HepG2 (cell line): ENCODE data around the gene RPRD2. TPM values are rescaled to one million over a fixed set of nuclear protein-coding genes. Genes with fewer than 3 reads are reported as not detected.

Experiments
- ATAC-seq: fragments of 200-7000 bp; cut with Tn5 transposase; 3 replicates; pipeline ENCODE4 v1.9.1; 2020; ENCODE audit warnings: mild to moderate bottlenecking, moderate library complexity
- BruUV-seq: library from RNA; stranded (reverse); fragments of 400-500 nt; replicated peaks from 2 replicates; lab custom pipeline; 2021; lab: Mats Ljungman, UMichigan
- CTCF ChIA-PET: fragments of 300-600 bp; formaldehyde crosslinking; extraction: SDS; loops from one replicate; lab custom pipeline; 2021; ENCODE audit warnings: low total read pairs, inconsistent platforms, low intra/inter-chr PET ratio; lab: Yijun Ruan, JAX
- POLR2A ChIA-PET: fragments of 350-600 bp; sonication (Branson Sonifier 250); formaldehyde crosslinking; loops from one replicate; lab custom pipeline; 2020; ENCODE audit warnings: antibody characterized with exemption, inconsistent platforms; lab: Yijun Ruan, JAX
- DNase-seq: peaks from one replicate; pipeline ENCODE4 v3.0.0-alpha.2; 2015; ENCODE audit warnings: low spot score
- FAIRE-seq: peaks from 3 replicates; lab custom pipeline; 2011; peaks lifted over from hg19 to GRCh38; lab: Jason Lieb, UNC
- H2AFZ ChIP-seq: one replicate; pipeline ENCODE4 v1.6.1; 2011; ENCODE audit warnings: low read length, inconsistent platforms
- H3K27ac ChIP-seq: fragments of 300-600 bp; 3 replicates; pipeline ENCODE4 v1.8.0; 2011; ENCODE audit warnings: mixed run types, mild to moderate bottlenecking, mixed read lengths, low read length, inconsistent platforms; ENCODE audit not compliant: insufficient read depth; ENCODE audit errors: extremely low read length
- H3K27me3 ChIP-seq, 2 experiments: fragments of 200-600 bp in 1 of 2; 2 replicates in 1 of 2; 3 replicates in 1 of 2; pipeline versions ENCODE4 v1.6.0 to v1.8.0; 2011; ENCODE audit warnings: low read length in 2 of 2, mild to moderate bottlenecking in 2 of 2, moderate library complexity in 2 of 2, inconsistent platforms in 1 of 2; ENCODE audit not compliant: insufficient read depth in 2 of 2, control insufficient read depth in 1 of 2
- H3K36me3 ChIP-seq, 2 experiments: fragments of 200-600 bp in 1 of 2; replicated peaks in 1 of 2; 2 replicates in 1 of 2; 3 replicates in 1 of 2; pipeline versions ENCODE4 v1.5.1 to v1.8.0; 2011; ENCODE audit warnings: low read length in 2 of 2, inconsistent platforms in 1 of 2; ENCODE audit not compliant: insufficient read depth in 2 of 2, control insufficient read depth in 1 of 2
- H3K4me1 ChIP-seq: 2 replicates; pipeline ENCODE4 v1.5.1; 2012; ENCODE audit warnings: low read length, inconsistent platforms; ENCODE audit not compliant: insufficient read depth
- H3K4me2 ChIP-seq: 2 replicates; pipeline ENCODE4 v1.6.0; 2011; ENCODE audit warnings: low read depth, low read length, inconsistent platforms
- H3K4me3 ChIP-seq, 3 experiments: fragments of 200-600 bp in 1 of 3; sonication (generic), shearing (Covaris generic) in 1 of 3; replicated peaks in 1 of 3; 2 replicates each; pipeline ENCODE4 v1.5.1; 2011 to 2016; ENCODE audit warnings: low read length in 3 of 3, inconsistent platforms in 2 of 3, low read depth in 2 of 3, mild to moderate bottlenecking in 2 of 3, control low read depth in 1 of 3, mixed read lengths in 1 of 3; ENCODE audit not compliant: insufficient read depth in 1 of 3
- H3K79me2 ChIP-seq: one replicate; pipeline ENCODE4 v1.6.1; 2011; ENCODE audit warnings: low read length, inconsistent platforms; ENCODE audit not compliant: insufficient read depth
- H3K9ac ChIP-seq: 2 replicates; pipeline ENCODE4 v1.6.0; 2011; ENCODE audit warnings: mild to moderate bottlenecking, low read depth, low read length, inconsistent platforms; ENCODE audit not compliant: insufficient read depth
- H3K9me3 ChIP-seq: 2 replicates; pipeline ENCODE4 v1.5.1; 2012; ENCODE audit warnings: mild to moderate bottlenecking, low read length
- H4K20me1 ChIP-seq: 2 replicates; pipeline ENCODE4 v1.6.0; 2011; ENCODE audit warnings: inconsistent platforms, mild to moderate bottlenecking, low read length, moderate library complexity; ENCODE audit not compliant: insufficient read depth
- CBX1 ChIP-seq: IDR thresholded peaks from one replicate; pipeline ENCODE4 v1.6.1; 2016; ENCODE audit warnings: antibody characterized with exemption, low read depth
- HOXA7 ChIP-seq: sonication (generic); formaldehyde crosslinking; IDR thresholded peaks from 2 replicates; pipeline ENCODE4 v1.8.1; 2022; ENCODE audit warnings: mild to moderate bottlenecking, missing genetic modification reagents, moderate library complexity
- MEIS1 ChIP-seq: sonication (generic); formaldehyde crosslinking; IDR thresholded peaks from 2 replicates; pipeline ENCODE4 v1.9.0; 2021; ENCODE audit warnings: mild to moderate bottlenecking, missing genetic modification reagents, moderate library complexity, borderline replicate concordance
- PHF5A ChIP-seq: IDR thresholded peaks from one replicate; pipeline ENCODE4 v1.6.1; 2018; ENCODE audit warnings: low read depth, missing genetic modification reagents; ENCODE audit not compliant: unreplicated experiment
- RFX3 ChIP-seq: IDR thresholded peaks from 2 replicates; pipeline ENCODE4 v1.6.1; 2016; ENCODE audit warnings: missing biosample characterization, missing genetic modification reagents
- SIX1 ChIP-seq: sonication (generic); formaldehyde crosslinking; IDR thresholded peaks from 2 replicates; pipeline ENCODE4 v1.4.0; 2020; ENCODE audit warnings: missing genetic modification reagents, borderline replicate concordance
- SSRP1 ChIP-seq: IDR thresholded peaks from 2 replicates; pipeline ENCODE4 v1.6.1; 2016; ENCODE audit warnings: control low read depth
- TRIM24 ChIP-seq: sonication (generic); formaldehyde crosslinking; IDR thresholded peaks from 2 replicates; pipeline ENCODE4 v1.8.0; 2022; ENCODE audit warnings: mild to moderate bottlenecking, missing genetic modification reagents
- ZBTB3 ChIP-seq: sonication (generic); formaldehyde crosslinking; IDR thresholded peaks from 2 replicates; pipeline ENCODE4 v1.4.0; 2020; ENCODE audit warnings: low read depth, mild to moderate bottlenecking, moderate library complexity, missing genetic modification reagents, borderline replicate concordance
- ZNF317 ChIP-seq: sonication (generic); formaldehyde crosslinking; IDR thresholded peaks from 2 replicates; pipeline ENCODE4 v1.5.0; 2020; ENCODE audit warnings: mild to moderate bottlenecking, missing genetic modification reagents
- ZNF552 ChIP-seq: sonication (generic); formaldehyde crosslinking; IDR thresholded peaks from 2 replicates; pipeline ENCODE4 v1.9.0; 2022; ENCODE audit warnings: missing genetic modification reagents, mild to moderate bottlenecking, borderline replicate concordance
- ZNF644 ChIP-seq: IDR thresholded peaks from 2 replicates; pipeline ENCODE4 v1.6.1; 2016; ENCODE audit warnings: low read depth
- ZNF709 ChIP-seq: sonication (generic); formaldehyde crosslinking; IDR thresholded peaks from 2 replicates; pipeline ENCODE4 v1.5.0; 2020; ENCODE audit warnings: mild to moderate bottlenecking, missing genetic modification reagents
- WGBS: methylation state at CpG from one replicate; pipeline ENCODE4 v1.1.6; 2017; ENCODE audit warnings: low lambda C conversion rate; 5-methylcytosine and 5-hydroxymethylcytosine counted together
- in situ Hi-C: cut with HindIII; loops from 2 replicates; pipeline ENCODE4 v1.10.0; 2017; ENCODE audit warnings: low pct_unique_long_range_greater_than_20kb; ENCODE audit not compliant: extremely low pct_ligation_motif_present
- intact Hi-C: fragments of 100-400 bp; cut with micrococcal nuclease; formaldehyde crosslinking; loops from one replicate; pipeline ENCODE4 v1.10.0; 2022; ENCODE audit not compliant: unreplicated experiment
- polyA plus RNA-seq, 8 experiments: library from polyadenylated mRNA; depleted of rRNA in 3 of 8; stranded (reverse) in 7 of 8; unstranded in 1 of 8; fragments of >200 nt; fragmentation: Illumina TruSeq in 4 of 8; extraction: Trizol in 4 of 8; gene quantifications; 2 replicates each; pipeline versions ENCODE4 v1.2.1 to v1.2.3, GENCODE V29; 2011 to 2016; ENCODE audit warnings: low read depth in 4 of 8, missing spikeins in 1 of 8, mixed read lengths in 1 of 8; ENCODE audit not compliant: insufficient read depth in 1 of 8
- total RNA-seq, 5 experiments: library from RNA; depleted of rRNA; stranded (reverse); fragments of >200 nt; fragmentation: Illumina TruSeq; extraction: Trizol; gene quantifications; 2 replicates each; pipeline ENCODE4 v1.2.3, GENCODE V29; 2016; ENCODE audit warnings: low read depth in 1 of 5
- TF ChIP-seq, protein P1 (sequence below): sonication (generic); formaldehyde crosslinking; IDR thresholded peaks from 2 replicates; pipeline ENCODE4 v1.4.0; 2020; ENCODE audit warnings: missing genetic modification reagents, borderline replicate concordance
- TF ChIP-seq, protein P2 (sequence below): sonication (generic); formaldehyde crosslinking; IDR thresholded peaks from 2 replicates; pipeline ENCODE4 v1.5.0; 2020; ENCODE audit warnings: mild to moderate bottlenecking, low read depth, missing genetic modification reagents, borderline replicate concordance

Gene RPRD2
- total and polyA plus RNA-seq, 2 of the 13 experiments (the other 11 are each of a cell fraction or from before 2014, with no cell fraction given) = 8.0 to 8.9 TPM

DNA sequence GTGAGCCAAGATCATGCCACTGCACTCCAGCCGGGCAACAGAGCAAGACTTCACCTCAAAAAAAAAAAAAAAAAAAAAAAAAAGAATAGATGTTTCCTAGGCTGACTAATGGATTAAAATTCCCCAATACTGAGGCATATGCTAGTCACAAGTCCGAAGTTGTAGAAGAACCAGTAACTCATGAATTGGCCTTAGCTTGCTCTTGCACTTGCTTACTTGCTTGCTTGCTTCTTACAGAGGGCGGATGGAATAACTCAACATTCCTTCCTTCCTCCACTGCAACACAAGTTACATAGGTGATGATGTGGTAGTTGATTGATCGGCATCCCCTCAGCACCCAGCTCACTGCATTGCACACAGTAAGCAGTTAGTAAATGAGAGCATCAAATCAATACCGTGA lies 120.5 kb downstream of the RPRD2 start:
- H3K27ac ChIP-seq = no peak overlapping the region
- no peak for FAIRE-seq
- no peaks in the 10 kb centered on the region for H3K27me3 ChIP-seq
- no peak for DNase-seq
- POLR2A ChIA-PET = interaction anchor here (2.0 kb wide), 1 partner anchor 31 kb away, joined by 5 read pairs; the partner anchor contains the start of gene FALEC
- peaks cover 11% of the 10 kb centered on the region for H3K79me2 ChIP-seq
- H3K9me3 ChIP-seq = no peaks in the 10 kb centered on the region
- WGBS = 86% methylated on average over 5 of the region's 5 CpGs
- ATAC-seq = no peak
- no peak overlapping the region for H3K4me3 ChIP-seq
- no peaks in the 10 kb centered on the region for H4K20me1 ChIP-seq
- in situ Hi-C loops = no loop called here
- H3K36me3 ChIP-seq = peaks cover 2 to 8% of the 10 kb centered on the region in 2 experiments; a peak in 2 of 5 replicates
- intact Hi-C loops = loop anchor here (5.0 kb wide), 1 partner anchor 138 kb away; no protein-coding TSS in a partner anchor
- H3K4me2 ChIP-seq = no peak overlapping the region
- no peak overlapping the region for H2AFZ ChIP-seq
- H3K9ac ChIP-seq = no peak overlapping the region
- CTCF ChIA-PET = interaction anchor here (0.8 to 1.9 kb wide), 2 partner anchors 21 to 76 kb away, joined by 3 to 7 read pairs; no protein-coding TSS in a partner anchor
- BruUV-seq = no TSS peak
- TF ChIP-seq, protein P1, sequence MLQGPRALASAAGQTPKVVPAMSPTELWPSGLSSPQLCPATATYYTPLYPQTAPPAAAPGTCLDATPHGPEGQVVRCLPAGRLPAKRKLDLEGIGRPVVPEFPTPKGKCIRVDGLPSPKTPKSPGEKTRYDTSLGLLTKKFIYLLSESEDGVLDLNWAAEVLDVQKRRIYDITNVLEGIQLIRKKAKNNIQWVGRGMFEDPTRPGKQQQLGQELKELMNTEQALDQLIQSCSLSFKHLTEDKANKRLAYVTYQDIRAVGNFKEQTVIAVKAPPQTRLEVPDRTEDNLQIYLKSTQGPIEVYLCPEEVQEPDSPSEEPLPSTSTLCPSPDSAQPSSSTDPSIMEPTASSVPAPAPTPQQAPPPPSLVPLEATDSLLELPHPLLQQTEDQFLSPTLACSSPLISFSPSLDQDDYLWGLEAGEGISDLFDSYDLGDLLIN (CRISPR knock-in tag) = no peak
- no peak for TF ChIP-seq ZNF644 (CRISPR knock-in tag)
- no peak for TF ChIP-seq HOXA7
- no peak for TF ChIP-seq CBX1
- TF ChIP-seq ZNF552 (CRISPR knock-in tag) = no peak
- TF ChIP-seq PHF5A (CRISPR knock-in tag) = no peak
- TF ChIP-seq ZNF317 = no peak
- no peak for TF ChIP-seq ZBTB3 (CRISPR knock-in tag)
- TF ChIP-seq, protein P2, sequence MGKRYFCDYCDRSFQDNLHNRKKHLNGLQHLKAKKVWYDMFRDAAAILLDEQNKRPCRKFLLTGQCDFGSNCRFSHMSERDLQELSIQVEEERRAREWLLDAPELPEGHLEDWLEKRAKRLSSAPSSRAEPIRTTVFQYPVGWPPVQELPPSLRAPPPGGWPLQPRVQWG (CRISPR knock-in tag) = no peak
- TF ChIP-seq ZNF709 = no peak
- TF ChIP-seq SIX1 (CRISPR knock-in tag) = no peak
- no peak for TF ChIP-seq RFX3
- no peak for TF ChIP-seq SSRP1 (CRISPR knock-in tag)
- no peak for TF ChIP-seq MEIS1
- TF ChIP-seq TRIM24 = no peak
- peaks cover 35% of the 10 kb centered on the region for H3K4me1 ChIP-seq
